OCI-LY7 (cell line): ENCODE measurements around the gene SIK2. TPM values are rescaled to one million over a fixed set of nuclear protein-coding genes. Genes with fewer than 3 reads are reported as not detected.
A peak's percentile ranks its signal among the peaks of the same experiment; 100 is the strongest.

Source experiments
- BruUV-seq: library from RNA; stranded (reverse); fragments of 400-500 nt; replicated peaks from 2 replicates; lab custom pipeline; 2021; lab: Mats Ljungman, UMichigan
- CTCF ChIA-PET: fragments of 300-600 bp; sonication (Branson Sonifier 250); formaldehyde crosslinking; loops from one replicate; lab custom pipeline; 2022; ENCODE audit warnings: antibody characterized with exemption; ENCODE audit not compliant: unreplicated experiment; lab: Charles Lee
- POLR2A ChIA-PET: fragments of 300-600 bp; sonication (Branson Sonifier 250); formaldehyde crosslinking; loops from one replicate; lab custom pipeline; 2022; ENCODE audit warnings: antibody characterized with exemption; lab: Charles Lee
- DNase-seq: peaks from one replicate; pipeline ENCODE4 v3.0.0-alpha.2; 2015; ENCODE audit warnings: low spot score
- H2AFZ ChIP-seq: fragments of 200-600 bp; sonication (generic), shearing (Covaris generic); 2 replicates; pipeline ENCODE4 v1.6.1; 2014; ENCODE audit warnings: mild to moderate bottlenecking, antibody characterized with exemption, low read length, moderate library complexity
- H3K27ac ChIP-seq: fragments of 200-600 bp; sonication (generic); 2 replicates; pipeline ENCODE4 v1.5.1; 2014; ENCODE audit warnings: mixed run types, low read depth, mild to moderate bottlenecking, moderate library complexity, low read length, inconsistent platforms; ENCODE audit not compliant: poor library complexity, severe bottlenecking
- H3K36me3 ChIP-seq: fragments of 200-600 bp; sonication (generic); 2 replicates; pipeline ENCODE4 v1.6.1; 2014; ENCODE audit warnings: mild to moderate bottlenecking, antibody characterized with exemption, low read length, moderate library complexity, mixed read lengths; ENCODE audit not compliant: insufficient read depth
- H3K4me1 ChIP-seq: fragments of 200-600 bp; sonication (generic); 2 replicates; pipeline ENCODE4 v1.5.1; 2014; ENCODE audit warnings: mild to moderate bottlenecking, low read length; ENCODE audit not compliant: insufficient read depth, poor library complexity, severe bottlenecking
- H3K4me2 ChIP-seq: fragments of 200-600 bp; sonication (generic); 2 replicates; pipeline ENCODE4 v1.6.1; 2014; ENCODE audit warnings: mild to moderate bottlenecking, low read length
- H3K4me3 ChIP-seq: fragments of 200-600 bp; sonication (generic); 2 replicates; pipeline ENCODE4 v1.5.1; 2014; ENCODE audit warnings: mild to moderate bottlenecking, low read depth, low read length; ENCODE audit not compliant: poor library complexity, severe bottlenecking
- H3K79me2 ChIP-seq: fragments of 200-600 bp; sonication (generic); 2 replicates; pipeline ENCODE4 v1.6.1; 2016; ENCODE audit warnings: low read depth, mild to moderate bottlenecking, low read length, moderate library complexity, mixed read lengths; ENCODE audit not compliant: insufficient read depth
- H3K9me2 ChIP-seq: fragments of 200-600 bp; sonication (generic); 2 replicates; pipeline ENCODE4 v1.6.1; 2016; ENCODE audit warnings: mild to moderate bottlenecking, low read length, mixed read lengths; ENCODE audit not compliant: insufficient read depth
- H3K9me3 ChIP-seq: fragments of 200-600 bp; sonication (generic); 2 replicates; pipeline ENCODE4 v1.6.1; 2014; ENCODE audit warnings: mild to moderate bottlenecking, mixed run types, low read length, mixed read lengths
- H4K20me1 ChIP-seq: fragments of 200-600 bp; sonication (generic); 2 replicates; pipeline ENCODE4 v1.6.1; 2014; ENCODE audit warnings: mild to moderate bottlenecking, antibody characterized with exemption, low read length, moderate library complexity, mixed read lengths; ENCODE audit not compliant: insufficient read depth
- CTCF ChIP-seq: fragments of 200-600 bp; sonication (generic); conservative IDR thresholded peaks from 2 replicates; pipeline ENCODE4 v1.5.1; 2014; ENCODE audit warnings: mild to moderate bottlenecking, antibody characterized with exemption, low read length, moderate library complexity, mixed read lengths
- EZH2phosphoT487 ChIP-seq: fragments of 200-600 bp; sonication (generic); IDR thresholded peaks from 2 replicates; pipeline ENCODE4 v1.6.1; 2018; ENCODE audit warnings: low read depth, borderline replicate concordance, mild to moderate bottlenecking, mixed run types, antibody characterized with exemption, low read length, moderate library complexity, mixed read lengths
- intact Hi-C: fragments of 100-400 bp; cut with micrococcal nuclease; formaldehyde crosslinking; loops from one replicate; pipeline ENCODE4 v1.10.0; 2022; ENCODE audit not compliant: unreplicated experiment
- total RNA-seq, 2 experiments: library from RNA; depleted of rRNA in 1 of 2; stranded (reverse); fragments of >200 nt in 1 of 2; shearing (Covaris generic) in 1 of 2; gene quantifications; 2 replicates each; pipeline ENCODE4 v1.2.3, GENCODE V29; 2014 to 2022

The SIK2 gene
- total RNA-seq, 2 experiments from 2014 or later: 9.8 to 16.9 TPM

GRCh38 chr11:111562692-111563389 is 39.4 kb upstream of the SIK2 start:
- no peaks in the 10 kb centered on the region for H4K20me1 ChIP-seq
- no peaks in the 10 kb centered on the region for H3K79me2 ChIP-seq
- POLR2A ChIA-PET: interaction anchor here (1.2 to 2.8 kb wide), 2 partner anchors 13 to 40 kb away, joined by 3 to 10 read pairs; no protein-coding TSS in a partner anchor
- H3K27ac ChIP-seq: no peak overlapping the region
- BruUV-seq: no TSS peak
- no peaks in the 10 kb centered on the region for H3K36me3 ChIP-seq
- TF ChIP-seq EZH2phosphoT487 (no peak), CTCF (no peak)
- H3K9me2 ChIP-seq: no peaks in the 10 kb centered on the region
- intact Hi-C loops: no loop called here
- H3K4me1 ChIP-seq: no peaks in the 10 kb centered on the region
- no peaks in the 10 kb centered on the region for H3K9me3 ChIP-seq
- H3K4me2 ChIP-seq: no peak overlapping the region
- no peak for DNase-seq
- H2AFZ ChIP-seq: no peak overlapping the region
- H3K4me3 ChIP-seq: no peak overlapping the region
- CTCF ChIA-PET: no interaction called here

GRCh38 chr11:111565114-111565720 is 37.0 kb upstream of the SIK2 start:
- H3K27ac ChIP-seq: no peak overlapping the region
- H3K79me2 ChIP-seq: no peaks in the 10 kb centered on the region
- no peak overlapping the region for H3K4me2 ChIP-seq
- BruUV-seq: no TSS peak
- no peaks in the 10 kb centered on the region for H3K9me2 ChIP-seq
- H3K9me3 ChIP-seq: no peaks in the 10 kb centered on the region
- TF ChIP-seq EZH2phosphoT487 (no peak), CTCF (peak; percentile 93)
- H3K4me3 ChIP-seq: no peak overlapping the region
- H4K20me1 ChIP-seq: no peaks in the 10 kb centered on the region
- CTCF ChIA-PET: no interaction called here
- peak; percentile 83 for DNase-seq
- POLR2A ChIA-PET: interaction anchor here (0.6 to 1.1 kb wide), 3 partner anchors 11 to 307 kb away, joined by 3 to 4 read pairs (median 4); no protein-coding TSS in a partner anchor
- no peaks in the 10 kb centered on the region for H3K4me1 ChIP-seq
- H2AFZ ChIP-seq: peak overlapping the region; percentile 52; the same call in 1 of the 2 replicates
- H3K36me3 ChIP-seq: no peaks in the 10 kb centered on the region
- intact Hi-C loops: loop anchor here (1.0 to 2.0 kb wide), 4 partner anchors 18 to 276 kb away; partner anchors contain the start of gene SIK2

GRCh38 chr11:111566324-111566723 is 35.9 kb upstream of the SIK2 start:
- Histone ChIP-seq H3K4me1 (no peaks in the 10 kb centered on the region), H4K20me1 (no peaks in the 10 kb centered on the region), H3K4me2 (no peak overlapping the region), H3K9me3 (no peaks in the 10 kb centered on the region), H3K9me2 (no peaks in the 10 kb centered on the region), H3K36me3 (no peaks in the 10 kb centered on the region), H2AFZ (no peak overlapping the region), H3K4me3 (no peak overlapping the region), H3K79me2 (no peaks in the 10 kb centered on the region), H3K27ac (no peak overlapping the region)
- TF ChIP-seq EZH2phosphoT487 (no peak), CTCF (no peak)
- POLR2A ChIA-PET: interaction anchor here (0.6 to 1.2 kb wide), 6 partner anchors 12 to 215 kb away, joined by 3 to 4 read pairs (median 3); no protein-coding TSS in a partner anchor
- no TSS peak for BruUV-seq
- no peak for DNase-seq
- CTCF ChIA-PET: interaction anchor here (1.4 kb wide), 1 partner anchor 210 kb away, joined by 3 read pairs; no protein-coding TSS in a partner anchor
- intact Hi-C loops: no loop called here
